DOHH2 (cell line): ENCODE results near the gene LAPTM4A.

Source experiments
- H3F3A ChIP-seq: fragments of 200-600 bp; sonication (generic), shearing (Covaris generic); 2 replicates; pipeline ENCODE4 v1.6.0; 2016; ENCODE audit warnings: antibody characterized with exemption, mild to moderate bottlenecking; ENCODE audit not compliant: control insufficient read depth, insufficient read depth
- H3K27ac ChIP-seq: fragments of 200-600 bp; sonication (generic); 2 replicates; pipeline ENCODE4 v1.5.1; 2014; ENCODE audit warnings: low read depth, mild to moderate bottlenecking, low read length, moderate library complexity
- H3K27me3 ChIP-seq: fragments of 200-600 bp; sonication (generic); 2 replicates; pipeline ENCODE4 v1.6.1; 2014; ENCODE audit warnings: mild to moderate bottlenecking, low read length, mixed read lengths; ENCODE audit not compliant: control insufficient read depth
- H3K36me3 ChIP-seq: fragments of 200-600 bp; sonication (generic); 2 replicates; pipeline ENCODE4 v1.6.1; 2014; ENCODE audit warnings: mild to moderate bottlenecking, low read length, moderate library complexity, mixed read lengths; ENCODE audit not compliant: control insufficient read depth
- H3K4me1 ChIP-seq: fragments of 200-600 bp; sonication (generic); 2 replicates; pipeline ENCODE4 v1.6.1; 2014; ENCODE audit warnings: mild to moderate bottlenecking, low read length, mixed read lengths; ENCODE audit not compliant: control insufficient read depth
- H3K4me2 ChIP-seq: fragments of 200-600 bp; sonication (generic); 2 replicates; pipeline ENCODE4 v1.6.0; 2014; ENCODE audit warnings: mild to moderate bottlenecking, low read length, moderate library complexity
- H3K4me3 ChIP-seq: fragments of 200-600 bp; sonication (generic); 2 replicates; pipeline ENCODE4 v1.5.1; 2014; ENCODE audit warnings: mild to moderate bottlenecking, low read length, mixed read lengths
- H3K79me2 ChIP-seq: fragments of 200-600 bp; sonication (generic); 2 replicates; pipeline ENCODE4 v1.6.1; 2014; ENCODE audit warnings: mild to moderate bottlenecking, low read length, mixed read lengths; ENCODE audit not compliant: control insufficient read depth
- H3K9me2 ChIP-seq: fragments of 200-600 bp; sonication (generic); replicated peaks from 2 replicates; pipeline ENCODE4 v1.6.1; 2014; ENCODE audit warnings: mild to moderate bottlenecking, low read length, mixed read lengths; ENCODE audit not compliant: control insufficient read depth
- H3K9me3 ChIP-seq: fragments of 200-600 bp; sonication (generic); 2 replicates; pipeline ENCODE4 v1.6.1; 2014; ENCODE audit warnings: antibody characterized with exemption, low read length, mixed read lengths; ENCODE audit not compliant: control insufficient read depth, insufficient read depth
- H4K20me1 ChIP-seq: fragments of 200-600 bp; sonication (generic); 2 replicates; pipeline ENCODE4 v1.6.0; 2014; ENCODE audit warnings: low read depth, mild to moderate bottlenecking, antibody characterized with exemption, low read length, moderate library complexity; ENCODE audit not compliant: control insufficient read depth, insufficient read depth
- CTCF ChIP-seq: fragments of 200-600 bp; sonication (generic); IDR thresholded peaks from one replicate; pipeline ENCODE4 v1.5.1; 2014; ENCODE audit warnings: antibody characterized with exemption, mild to moderate bottlenecking, low read depth, low read length; ENCODE audit not compliant: poor library complexity, severe bottlenecking
- EZH2phosphoT487 ChIP-seq: fragments of 200-600 bp; sonication (generic); IDR thresholded peaks from 2 replicates; pipeline ENCODE4 v1.6.1; 2017; ENCODE audit warnings: borderline replicate concordance, mild to moderate bottlenecking, antibody characterized with exemption, low read length, moderate library complexity, mixed read lengths

The LAPTM4A gene

GRCh38 chr2:20060106-20060505 is 8.7 kb upstream of the LAPTM4A start:
- Histone ChIP-seq H3F3A (no peaks in the 10 kb centered on the region), H3K9me2 (no peaks in the 10 kb centered on the region), H3K27ac (no peak overlapping the region), H3K4me2 (no peak overlapping the region), H3K4me1 (no peaks in the 10 kb centered on the region), H3K4me3 (no peak overlapping the region), H3K27me3 (peaks cover 20% of the 10 kb centered on the region), H3K79me2 (no peaks in the 10 kb centered on the region), H4K20me1 (no peaks in the 10 kb centered on the region), H3K9me3 (no peaks in the 10 kb centered on the region), H3K36me3 (no peaks in the 10 kb centered on the region)
- no peak for TF ChIP-seq CTCF
- TF ChIP-seq EZH2phosphoT487 = no peak

- Histone ChIP-seq H3K27ac (no peak overlapping the region), H4K20me1 (no peaks in the 10 kb centered on the region), H3K27me3 (peaks cover 23% of the 10 kb centered on the region), H3F3A (no peaks in the 10 kb centered on the region), H3K9me3 (no peaks in the 10 kb centered on the region), H3K4me2 (no peak overlapping the region), H3K4me1 (peaks cover 9% of the 10 kb centered on the region), H3K9me2 (no peaks in the 10 kb centered on the region), H3K4me3 (no peak overlapping the region), H3K79me2 (no peaks in the 10 kb centered on the region; the same call in 1 of the 2 replicates), H3K36me3 (no peaks in the 10 kb centered on the region)
- no peak for TF ChIP-seq EZH2phosphoT487
- no peak for TF ChIP-seq CTCF
Measured at GRCh38 chr2:20057268-20057667, 5.8 kb upstream of the LAPTM4A start.

- H3K79me2 ChIP-seq = peaks cover 15% of the 10 kb centered on the region
- H3K4me1 ChIP-seq = peaks cover 13% of the 10 kb centered on the region
- H3K9me3 ChIP-seq = no peaks in the 10 kb centered on the region
- H4K20me1 ChIP-seq = 0 out of 2 replicates have a peak, but pooled peaks cover 3% of the 10 kb centered on the region
- no peak overlapping the region for H3K4me2 ChIP-seq
- H3K9me2 ChIP-seq = no peaks in the 10 kb centered on the region
- H3K27me3 ChIP-seq = peaks cover 23% of the 10 kb centered on the region
- no peak for TF ChIP-seq CTCF
- TF ChIP-seq EZH2phosphoT487 = no peak
- H3K4me3 ChIP-seq = no peak overlapping the region
- peaks cover 4% of the 10 kb centered on the region; the same call in 1 of the 2 replicates for H3K36me3 ChIP-seq
- 0 out of 2 replicates have a peak, but pooled peaks cover 6% of the 10 kb centered on the region for H3F3A ChIP-seq
- no peak overlapping the region for H3K27ac ChIP-seq
Measured at GRCh38 chr2:20054931-20055330, 3.5 kb upstream of the LAPTM4A start.
